ENCODE measurements around the gene ABCC1. TPM values are rescaled to one million over a fixed set of nuclear protein-coding genes. Genes with fewer than 3 reads are reported as not detected.
"Not testable (repeated sequence)": the region's sequence is repeated elsewhere in the genome, so short reads cannot be mapped to it uniquely, and the experiment has no call there.

ABCC1 gene
- polyA plus RNA-seq, 3 donors = 1.4 to 23.6 (median 3.0) TPM

- Mint-ChIP-seq H3K9me3 (peaks cover 21 to 43% (median 32%) of the 10 kb centered on the region in 7 donors), H3K27ac (no peak overlapping the region), H3K4me1 (no peaks in the 10 kb centered on the region), H3K4me3 (no peak overlapping the region), H3K27me3 (ENCODE audit: low read depth in 3 of 3) (no peaks in the 10 kb centered on the region), H3K36me3 (peaks cover 68 to 79% of the 10 kb centered on the region in 2 donors)
- Histone ChIP-seq H3K4me1 (ENCODE audit: control insufficient read depth in 1 of 2, insufficient read depth in 2 of 2, low read length in 2 of 2) (no peaks in the 10 kb centered on the region), H3K9ac (ENCODE audit: insufficient read depth, low read length, poor library complexity, severe bottlenecking) (no peak overlapping the region), H3K79me2 (ENCODE audit: insufficient read depth, low read length) (no peaks in the 10 kb centered on the region), H3K36me3 (replicated peaks in 1 of 2; ENCODE audit: control insufficient read depth in 1 of 2, insufficient read depth in 2 of 2, low read length in 2 of 2) (peaks cover 24 to 86% of the 10 kb centered on the region in 2 donors), H2AFZ (ENCODE audit: insufficient read depth, low read depth, low read length, poor library complexity, severe bottlenecking) (no peak overlapping the region), H3K27me3 (ENCODE audit: control insufficient read depth in 2 of 2, insufficient read depth in 2 of 2, low read length in 2 of 2) (no peaks in the 10 kb centered on the region), H4K20me1 (ENCODE audit: insufficient read depth, low read length) (no peaks in the 10 kb centered on the region), H3K27ac (ENCODE audit: low read depth in 1 of 2, low read length in 2 of 2) (no peak overlapping the region), H3K9me3 (replicated peaks in 1 of 2; ENCODE audit: control insufficient read depth in 1 of 2, insufficient read depth in 1 of 2, low read length in 2 of 2) (peaks cover 22 to 24% of the 10 kb centered on the region in 2 donors), H3K4me2 (replicated peaks; ENCODE audit: extremely low read depth, low read length, poor library complexity, severe bottlenecking) (no peak overlapping the region), H3K4me3 (replicated peaks in 1 of 3; ENCODE audit: low read depth in 2 of 3, low read length in 3 of 3) (no peak overlapping the region)
- no peak for DNase-seq
- TF ChIP-seq CTCF (IDR thresholded peaks at IDR 0.05) = no peak
- intact Hi-C loops (cut with micrococcal nuclease) = no loop called here
- 96% methylated on average over 4 of the region's 5 CpGs for WGBS (ENCODE audit: insufficient coverage)
Measured at GRCh38 chr16:16161319-16161718, 211.9 kb downstream of the ABCC1 start.

- H3K4me3 Mint-ChIP-seq; H3K27me3 Mint-ChIP-seq (ENCODE audit: low read depth in 3 of 3): not testable (repeated sequence)
Measured at GRCh38 chr16:16161840-16162239, 212.4 kb downstream of the ABCC1 start.

More at GRCh38 chr16:16161840-16162239, 212.4 kb downstream of the ABCC1 start:
- H3K4me1 Mint-ChIP-seq; H3K27ac Mint-ChIP-seq; DNase-seq; H3K27me3 ChIP-seq (ENCODE audit: control insufficient read depth in 2 of 2, insufficient read depth in 2 of 2, low read length in 2 of 2); H3K4me1 ChIP-seq (ENCODE audit: control insufficient read depth in 1 of 2, insufficient read depth in 2 of 2, low read length in 2 of 2); intact Hi-C loops (cut with micrococcal nuclease); H2AFZ ChIP-seq (ENCODE audit: insufficient read depth, low read depth, low read length, poor library complexity, severe bottlenecking); H4K20me1 ChIP-seq (ENCODE audit: insufficient read depth, low read length); H3K9ac ChIP-seq (ENCODE audit: insufficient read depth, low read length, poor library complexity, severe bottlenecking); H3K4me2 ChIP-seq (replicated peaks; ENCODE audit: extremely low read depth, low read length, poor library complexity, severe bottlenecking); H3K79me2 ChIP-seq (ENCODE audit: insufficient read depth, low read length); H3K27ac ChIP-seq (ENCODE audit: low read depth in 1 of 2, low read length in 2 of 2); H3K4me3 ChIP-seq (replicated peaks in 1 of 3; ENCODE audit: low read depth in 2 of 3, low read length in 3 of 3): not testable (repeated sequence)
- peaks cover 24 to 86% of the 10 kb centered on the region in 2 donors for H3K36me3 ChIP-seq (replicated peaks in 1 of 2; ENCODE audit: control insufficient read depth in 1 of 2, insufficient read depth in 2 of 2, low read length in 2 of 2)
- WGBS (ENCODE audit: insufficient coverage) = 100% methylated on average over 3 of the region's 5 CpGs
- H3K9me3 ChIP-seq (replicated peaks in 1 of 2; ENCODE audit: control insufficient read depth in 1 of 2, insufficient read depth in 1 of 2, low read length in 2 of 2) = peaks cover 22 to 24% of the 10 kb centered on the region in 2 donors
- H3K9me3 Mint-ChIP-seq = peaks cover 21 to 43% (median 32%) of the 10 kb centered on the region in 7 donors
- H3K36me3 Mint-ChIP-seq = peaks cover 67 to 79% of the 10 kb centered on the region in 2 donors
